HuH-7.5 (cell line): ENCODE measurements around the gene AJAP1.

Experiments
- DNase-seq: peaks from one replicate; pipeline ENCODE4 v3.0.0; 2011; ENCODE audit warnings: low spot score

The AJAP1 gene

DNA sequence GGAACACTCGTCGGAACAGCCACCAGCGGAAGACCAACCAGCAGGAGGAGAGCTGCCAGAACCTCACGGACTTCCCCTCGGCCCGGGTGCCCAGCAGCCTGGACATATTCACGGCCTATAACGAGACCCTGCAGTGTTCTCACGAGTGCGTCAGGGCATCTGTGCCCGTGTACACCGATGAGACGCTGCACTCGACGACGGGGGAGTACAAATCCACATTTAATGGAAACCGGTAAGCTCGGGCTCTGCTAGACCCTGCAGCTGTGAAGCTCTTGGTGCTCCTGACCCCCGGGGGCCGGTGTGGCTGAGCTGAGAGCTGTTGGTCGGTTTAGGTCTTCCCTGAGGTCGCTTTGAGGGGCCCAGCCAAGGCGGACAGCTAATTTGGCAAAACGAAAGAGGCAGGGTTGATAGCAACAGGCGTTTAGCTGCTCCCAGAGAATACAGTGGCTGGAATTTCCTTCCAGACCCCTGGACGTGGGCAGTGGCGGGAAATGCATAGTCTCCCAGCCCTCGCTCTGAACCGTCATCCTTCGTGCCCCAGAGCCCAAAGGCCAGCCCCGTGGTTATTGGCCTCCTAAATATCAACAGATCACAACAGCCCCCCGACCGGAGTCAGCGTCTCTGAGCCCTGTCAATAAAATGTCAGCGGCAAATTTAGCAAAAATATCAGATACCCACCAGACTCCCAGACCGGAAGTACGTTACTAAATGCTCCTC lies 118.0 kb downstream of the AJAP1 start:
- DNase-seq, result no peak

DNA sequence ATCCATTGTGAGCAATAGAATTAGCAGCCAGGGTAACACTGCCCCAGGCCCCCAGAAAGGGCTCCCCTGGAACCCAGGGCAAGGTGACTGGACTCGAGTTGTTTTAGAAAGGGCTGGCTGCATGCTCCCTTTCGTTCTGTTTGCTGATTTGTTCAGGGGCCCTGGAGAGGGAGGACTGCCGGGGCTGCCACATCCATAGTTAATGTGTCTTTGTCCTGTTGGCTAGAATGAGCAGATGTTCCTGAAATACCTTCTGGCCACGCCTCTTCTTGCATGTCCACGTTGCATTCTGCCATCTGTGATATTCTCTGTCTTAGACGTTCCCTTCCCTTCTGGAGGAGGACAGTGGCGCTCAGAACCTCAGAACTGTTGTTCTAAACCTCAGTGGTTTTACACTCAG lies 118.8 kb downstream of the AJAP1 start:
- no peak for DNase-seq

DNA sequence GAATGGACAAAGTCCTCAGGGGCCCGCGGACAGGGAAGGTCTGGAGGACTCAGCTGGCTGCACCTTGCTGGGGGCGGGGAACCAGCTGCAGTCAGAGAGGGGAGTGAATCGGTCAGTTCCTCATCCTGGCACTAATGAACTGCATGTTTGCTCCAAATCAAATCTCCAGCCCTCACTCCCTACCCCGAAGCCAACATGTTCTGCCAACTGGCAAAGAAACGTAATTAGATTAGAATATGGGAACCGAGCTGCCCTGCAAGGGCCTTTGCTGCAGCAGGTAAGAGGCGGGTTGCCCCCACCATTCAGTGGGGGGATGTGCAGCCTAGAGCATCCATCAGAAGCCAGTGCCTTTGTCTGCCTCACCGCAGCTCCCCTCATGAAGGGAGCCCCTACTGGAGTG lies 121.1 kb downstream of the AJAP1 start:
- no peak for DNase-seq

DNA sequence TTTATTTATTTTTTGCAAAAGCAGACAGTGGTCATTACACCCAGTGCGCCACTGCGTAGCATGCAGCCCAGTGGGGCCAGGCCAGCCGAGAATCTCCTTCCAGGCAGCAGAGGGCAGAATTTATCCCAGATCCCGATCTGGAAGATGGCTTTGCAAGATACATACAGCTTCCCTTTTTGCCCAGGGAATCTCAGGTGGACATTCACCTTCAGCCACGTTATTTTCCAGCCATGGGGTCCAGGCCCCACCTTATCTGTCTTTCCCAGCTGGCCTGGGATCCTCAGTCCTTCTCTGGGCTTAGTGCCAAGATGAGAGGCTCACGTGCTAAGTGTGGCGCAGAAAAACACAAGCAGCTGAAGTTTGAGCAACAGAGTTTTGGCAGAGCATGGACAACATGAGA lies 123.6 kb downstream of the AJAP1 start:
- no peak for DNase-seq

DNA sequence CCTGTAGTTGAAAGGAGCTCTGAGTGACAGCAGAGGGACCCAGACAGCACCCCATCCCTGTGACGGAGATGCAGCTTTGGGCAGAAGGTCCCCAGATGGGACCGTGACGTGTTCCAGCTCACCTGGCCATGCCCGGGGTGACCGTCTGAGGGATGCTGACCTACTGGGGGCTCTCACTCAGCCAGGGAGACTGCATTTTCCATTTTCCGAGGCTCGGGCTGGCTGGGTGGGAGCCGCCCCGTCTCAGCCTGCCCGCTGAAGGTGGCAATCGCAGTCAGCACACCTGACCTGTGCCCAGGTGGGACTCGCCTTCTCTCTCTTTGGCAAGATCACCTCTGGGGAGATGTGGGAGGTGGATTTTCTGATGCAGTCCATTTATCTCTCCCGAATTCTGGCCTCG lies 127.2 kb downstream of the AJAP1 start:
- no peak for DNase-seq

DNA sequence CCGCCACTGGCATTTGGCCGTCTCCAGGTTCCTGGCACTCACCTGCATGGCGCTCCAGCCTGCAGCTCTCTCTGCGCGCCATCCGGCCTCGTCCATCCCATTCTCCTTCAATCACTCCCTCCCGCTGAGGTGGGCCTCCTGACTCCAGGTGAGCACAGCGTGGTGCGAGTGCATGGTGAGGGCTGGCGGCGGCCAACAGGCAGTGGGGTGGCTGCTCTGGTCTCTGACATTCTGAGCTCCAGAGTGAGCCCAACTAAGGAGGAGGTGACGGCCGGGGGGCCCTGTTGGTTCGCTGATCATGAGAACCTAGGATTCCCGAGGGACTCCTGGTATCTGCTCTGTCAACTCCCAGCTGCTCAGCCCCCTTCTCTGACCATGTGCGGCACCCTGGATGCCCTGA lies 130.4 kb downstream of the AJAP1 start:
- DNase-seq, result no peak

DNA sequence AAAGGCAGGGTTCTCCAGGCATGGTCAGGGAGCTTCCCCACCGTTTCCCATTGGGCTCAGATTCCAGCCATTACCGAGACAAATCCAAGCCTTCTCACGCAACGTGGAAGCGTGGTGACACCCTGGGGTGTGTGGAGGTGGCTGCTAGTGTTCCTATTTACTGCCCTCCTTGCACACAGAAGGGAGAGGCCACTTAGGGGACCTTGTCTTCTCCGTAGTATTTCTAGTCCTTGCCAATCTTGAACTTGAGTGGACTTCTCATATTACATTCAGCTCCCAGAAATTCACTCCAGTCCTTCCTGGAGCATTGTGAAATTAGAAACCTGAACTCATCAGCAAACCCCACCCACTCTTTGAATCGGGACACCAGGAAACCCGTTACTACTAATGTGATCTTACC lies 131.6 kb downstream of the AJAP1 start:
- no peak for DNase-seq

DNA sequence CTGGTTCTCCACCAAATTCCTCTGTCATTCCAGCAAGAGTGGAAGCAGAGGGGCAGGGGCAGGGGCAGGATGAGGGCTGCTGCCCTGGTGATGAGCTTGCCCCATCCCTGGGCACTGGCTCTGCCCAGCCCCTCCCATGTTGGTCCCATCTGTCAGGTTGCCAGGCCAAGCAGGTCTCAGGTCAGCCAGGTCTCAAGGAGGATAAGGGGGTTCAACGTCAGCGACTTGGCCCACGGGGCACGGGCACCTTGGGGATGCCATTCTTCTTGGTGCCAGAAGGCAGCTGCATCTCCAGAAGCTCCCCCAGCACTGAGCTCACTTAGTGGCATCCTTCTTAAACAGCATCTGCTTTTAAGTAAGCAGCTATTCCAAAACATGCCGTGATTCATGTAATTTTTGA lies 133.1 kb downstream of the AJAP1 start:
- DNase-seq, result no peak

DNA sequence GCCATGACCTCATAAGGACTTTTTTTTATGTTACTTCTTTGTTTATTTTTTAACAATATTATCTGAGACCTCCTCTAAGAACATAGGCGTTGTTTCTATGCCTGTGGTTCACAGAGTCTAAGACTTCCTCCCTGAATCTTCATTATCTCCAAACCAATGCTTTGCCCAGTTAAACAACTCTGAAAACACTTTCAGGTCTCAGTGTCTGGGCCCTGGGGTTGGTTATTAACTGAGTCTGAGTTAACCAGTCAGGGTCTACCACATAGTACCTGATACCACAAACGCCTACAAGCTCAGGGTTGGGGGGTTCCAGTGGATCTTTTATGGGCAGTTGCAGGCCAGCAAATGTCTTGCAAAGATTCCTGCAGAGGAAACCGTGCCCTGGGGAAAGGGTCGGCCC lies 138.2 kb downstream of the AJAP1 start:
- DNase-seq, result no peak

DNA sequence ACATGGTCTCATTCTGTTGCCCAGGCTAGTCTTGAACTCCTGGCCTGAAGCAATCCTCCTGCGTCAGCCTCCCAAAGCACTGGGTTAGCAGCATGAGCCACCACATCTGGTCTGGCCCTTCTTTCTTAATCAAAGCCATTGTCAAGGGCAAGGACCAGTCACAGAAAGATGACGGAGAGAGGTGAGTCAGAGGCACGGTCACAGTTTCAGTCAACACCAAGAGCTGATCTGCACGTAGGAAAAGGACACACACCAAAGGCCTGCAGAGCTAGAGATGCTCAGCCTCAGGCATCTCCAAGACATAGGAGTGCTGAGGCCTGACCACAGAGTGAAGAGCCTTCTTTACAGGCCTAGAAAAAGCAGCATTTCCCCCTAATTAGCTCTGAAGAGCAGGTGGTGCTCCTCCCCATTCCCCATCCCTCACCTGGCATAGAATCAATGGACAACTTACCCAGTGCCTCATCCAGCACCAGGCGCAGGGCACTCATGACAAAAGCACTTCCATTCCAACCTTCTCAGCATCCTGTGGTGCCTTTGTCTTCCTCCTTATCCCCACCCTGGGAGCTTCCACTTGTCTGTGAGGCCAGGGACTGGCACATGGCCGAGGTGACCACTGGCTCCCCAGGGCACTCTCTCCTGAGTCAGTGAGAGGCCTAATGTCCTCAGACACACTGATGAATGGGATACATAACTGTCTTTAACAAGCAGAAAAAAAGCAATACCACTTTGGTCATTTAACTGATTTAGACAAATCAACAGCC lies 139.8 kb downstream of the AJAP1 start:
- no peak for DNase-seq

DNA sequence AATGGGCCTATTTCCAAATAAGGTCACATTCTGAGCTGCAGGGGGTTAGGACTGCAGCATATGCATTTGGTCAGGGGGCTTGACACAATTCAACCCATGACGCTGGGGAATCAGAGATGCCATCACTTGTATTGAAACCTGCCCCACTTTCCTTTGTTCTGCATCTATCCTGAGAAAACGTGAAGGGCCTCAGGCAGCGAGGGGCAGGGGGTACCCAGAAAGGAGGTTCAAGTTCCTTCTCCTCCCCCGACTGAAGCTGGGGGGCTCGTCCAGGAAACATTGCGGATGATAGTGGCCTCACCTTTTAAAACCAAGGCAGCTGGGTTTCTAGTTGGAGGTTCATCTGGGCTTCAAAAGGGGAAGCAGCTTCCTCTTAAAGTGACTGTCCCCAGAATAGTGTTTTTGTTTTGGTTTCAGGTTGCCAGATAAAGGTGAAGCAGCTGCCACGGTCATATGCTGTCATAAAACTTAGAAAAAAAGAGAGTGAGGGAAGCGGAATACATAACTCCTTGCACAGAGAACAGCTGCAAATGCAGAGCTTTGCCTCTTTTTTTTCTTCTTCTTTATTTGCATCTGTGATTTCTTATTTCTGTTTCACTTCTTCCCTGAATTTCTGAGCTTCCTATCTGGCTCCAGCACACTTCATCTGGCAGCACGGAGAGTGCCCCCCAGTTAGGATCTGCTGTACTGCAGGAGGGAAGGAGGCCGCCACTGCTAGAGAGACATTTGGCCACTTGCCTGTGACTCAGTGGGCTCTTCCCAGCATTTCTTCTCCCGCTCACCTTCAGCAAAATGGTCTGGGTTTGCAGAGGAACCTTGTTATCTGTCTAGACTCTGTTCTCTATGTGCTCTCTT lies 142.0 kb downstream of the AJAP1 start:
- DNase-seq, result no peak

DNA sequence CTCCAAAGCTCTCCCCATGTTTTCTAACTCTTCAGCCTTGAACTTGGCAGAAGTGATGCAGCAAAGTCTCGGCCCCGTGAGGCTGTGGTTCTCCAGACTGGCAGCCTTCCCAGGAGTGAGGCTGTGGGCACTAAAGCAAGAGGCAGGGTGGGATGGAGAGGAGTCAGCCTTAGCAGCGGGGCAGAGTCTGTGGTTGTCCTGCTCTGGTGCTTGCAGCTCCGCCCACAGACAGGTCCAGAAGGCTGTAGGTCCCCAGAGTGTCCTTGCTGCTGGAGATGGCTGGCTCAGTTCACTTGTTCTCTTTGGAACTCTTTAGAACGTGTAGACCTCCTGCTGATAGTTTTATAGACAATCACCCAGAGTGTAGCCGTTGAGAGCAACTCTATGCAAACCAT lies 142.6 kb downstream of the AJAP1 start:
- DNase-seq, result no peak

DNA sequence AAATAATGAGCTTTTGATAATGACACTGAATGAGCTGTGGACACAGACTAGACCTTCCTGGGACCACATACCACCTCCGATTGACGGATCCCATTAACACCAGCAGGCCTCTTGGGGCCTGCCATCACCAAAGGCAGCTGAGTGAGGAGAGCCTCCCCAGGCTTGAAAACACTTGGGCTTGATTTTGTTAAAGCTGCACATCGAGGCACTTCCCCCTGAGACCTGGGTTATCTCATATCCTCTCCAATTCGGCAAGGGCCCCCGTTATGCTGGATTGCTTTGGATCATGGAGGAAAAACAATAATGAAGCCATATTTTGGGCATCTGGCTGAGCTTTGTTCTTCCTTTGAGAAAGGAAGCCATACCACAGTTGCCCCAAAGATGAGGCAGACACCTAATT lies 143.0 kb downstream of the AJAP1 start:
- DNase-seq, result no peak

DNA sequence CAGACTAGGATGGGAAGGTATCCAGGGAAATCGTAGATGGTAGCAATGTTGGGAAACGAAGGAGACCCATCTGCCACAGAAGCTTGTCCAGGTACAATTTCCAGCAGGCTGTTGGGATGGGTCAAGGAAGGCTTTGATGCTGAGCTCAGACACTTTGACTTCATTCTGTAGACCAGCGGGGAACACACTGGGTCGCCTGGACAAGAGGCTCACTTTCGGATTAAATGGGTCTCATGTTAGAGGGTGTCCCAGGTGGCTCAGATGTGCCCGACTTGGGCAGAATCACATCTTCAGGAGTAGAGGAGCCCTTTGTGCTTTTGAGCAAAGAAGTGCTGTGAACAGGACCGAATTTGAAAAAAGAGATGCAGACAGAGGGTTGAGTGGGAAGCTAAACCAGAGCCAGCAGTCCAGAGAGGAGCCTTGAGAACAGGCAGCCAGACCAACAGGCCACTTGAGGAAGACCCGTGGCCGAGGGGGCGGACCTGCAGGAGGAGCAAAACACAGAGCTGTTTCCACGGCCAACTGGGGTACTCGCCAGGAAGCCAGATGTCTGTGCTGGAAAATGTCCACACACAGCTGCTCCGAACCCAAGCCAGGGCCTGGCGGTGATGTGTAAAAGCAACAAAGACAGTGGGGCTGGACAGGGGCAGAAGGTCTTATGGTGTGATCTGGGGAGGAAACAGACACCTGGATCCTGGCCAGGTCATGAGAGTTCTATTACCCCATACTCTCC lies 146.9 kb downstream of the AJAP1 start:
- no peak for DNase-seq

DNA sequence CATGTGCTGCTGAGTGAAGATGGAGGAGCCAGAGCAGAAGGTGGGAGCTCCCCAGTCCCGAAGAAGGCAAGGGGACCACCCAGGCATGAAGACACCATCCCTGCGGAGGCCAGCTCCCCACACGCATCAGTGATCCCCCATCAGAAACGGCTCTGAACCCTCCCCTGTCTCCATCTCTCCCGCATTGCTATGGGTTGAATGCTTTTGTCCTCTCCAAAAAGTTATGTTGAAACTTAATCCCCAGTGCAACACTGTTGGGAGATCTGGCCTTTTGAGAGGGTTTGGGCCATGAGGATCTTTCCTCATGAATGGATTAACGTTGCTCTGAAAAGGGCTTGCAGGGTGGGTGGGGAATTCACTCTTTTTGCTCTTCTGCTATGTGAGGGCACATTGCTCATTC lies 147.6 kb downstream of the AJAP1 start:
- no peak for DNase-seq

DNA sequence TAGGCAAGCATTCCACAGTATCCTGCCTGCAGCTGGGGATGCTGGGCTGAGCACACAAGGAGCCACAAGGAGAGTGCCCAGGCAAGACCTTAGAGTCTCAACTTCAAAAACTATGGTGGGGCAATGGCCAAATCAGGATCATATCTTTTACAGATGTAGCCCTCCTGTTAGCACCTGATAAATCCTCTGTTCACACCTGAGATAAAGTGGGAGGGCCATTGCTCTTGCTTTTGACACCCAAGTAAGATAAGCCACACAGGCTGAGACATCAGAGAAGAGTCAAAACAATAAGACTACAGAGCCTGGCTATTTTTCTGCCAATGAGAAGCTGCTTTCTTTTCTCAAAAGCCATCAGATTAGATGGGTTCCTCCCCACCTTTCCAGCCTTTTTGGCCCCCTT lies 148.9 kb downstream of the AJAP1 start:
- no peak for DNase-seq

DNA sequence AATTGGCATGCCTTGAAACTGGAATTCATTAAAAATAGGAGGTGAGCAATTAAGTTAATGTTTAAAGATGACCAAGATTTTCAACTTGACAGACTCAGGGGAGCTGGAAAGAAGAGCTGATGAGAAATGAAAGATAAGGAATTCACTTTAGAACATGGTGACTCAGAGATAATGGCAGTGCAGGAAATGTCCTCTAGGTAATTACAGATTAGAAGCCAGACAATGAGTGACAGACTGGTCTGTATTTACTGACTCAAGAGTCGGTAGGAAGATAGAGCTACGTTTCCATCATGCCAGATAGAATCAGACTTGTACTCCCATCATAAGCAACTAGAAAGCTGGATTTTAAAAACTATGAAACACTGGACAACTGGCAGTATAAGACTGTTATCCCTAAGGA lies 151.6 kb downstream of the AJAP1 start:
- no peak for DNase-seq

DNA sequence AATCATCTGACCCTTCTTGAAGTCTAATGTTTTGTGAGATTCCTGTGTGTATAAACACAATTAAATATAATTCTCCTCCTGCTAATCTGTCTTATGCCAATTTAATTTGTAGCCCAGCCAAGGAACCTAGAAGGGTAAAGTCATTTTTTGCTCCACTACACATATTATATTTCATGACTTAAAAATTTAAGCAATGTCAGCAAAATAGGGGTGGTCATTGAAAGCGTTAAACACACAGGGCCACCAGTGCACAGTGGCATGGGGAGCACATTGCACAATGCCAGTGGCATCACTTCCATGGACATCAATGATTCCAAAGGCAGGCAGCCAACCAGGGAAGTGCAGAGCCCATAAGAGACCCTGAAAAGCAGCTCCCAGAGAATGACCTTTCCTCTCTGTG lies 166.1 kb downstream of the AJAP1 start:
- DNase-seq, result no peak

DNA sequence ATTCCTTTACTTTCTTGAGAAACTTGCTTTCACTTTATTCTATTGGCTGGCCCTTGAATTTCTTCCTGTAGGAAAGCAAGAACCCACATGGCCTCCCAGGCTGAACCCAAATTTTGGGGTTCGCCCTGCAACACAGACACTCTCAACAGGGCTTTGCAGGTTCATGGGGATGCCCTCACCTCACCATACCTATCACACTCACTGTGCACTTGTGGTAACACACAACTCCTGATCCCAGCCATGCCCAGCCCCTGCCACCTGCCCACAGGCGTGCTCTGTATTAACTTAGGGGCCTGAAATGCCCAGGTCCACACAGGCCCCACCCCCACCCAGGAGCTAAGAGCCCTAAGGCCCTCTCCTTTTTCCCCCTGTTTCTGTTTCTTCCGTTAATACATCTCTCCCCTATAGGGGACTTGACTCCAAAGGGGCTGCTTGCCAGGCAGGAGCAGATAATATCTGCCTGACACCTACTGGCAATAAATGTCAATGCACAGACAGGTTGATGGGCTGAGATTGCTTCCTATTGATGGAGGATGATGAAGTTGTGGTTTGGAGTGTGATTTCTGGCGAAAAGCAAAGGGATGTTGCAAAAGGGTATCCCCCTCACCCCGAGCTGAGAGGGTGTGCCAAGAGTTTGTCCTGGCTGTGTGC lies 171.5 kb downstream of the AJAP1 start:
- peak; percentile 9 for DNase-seq

DNA sequence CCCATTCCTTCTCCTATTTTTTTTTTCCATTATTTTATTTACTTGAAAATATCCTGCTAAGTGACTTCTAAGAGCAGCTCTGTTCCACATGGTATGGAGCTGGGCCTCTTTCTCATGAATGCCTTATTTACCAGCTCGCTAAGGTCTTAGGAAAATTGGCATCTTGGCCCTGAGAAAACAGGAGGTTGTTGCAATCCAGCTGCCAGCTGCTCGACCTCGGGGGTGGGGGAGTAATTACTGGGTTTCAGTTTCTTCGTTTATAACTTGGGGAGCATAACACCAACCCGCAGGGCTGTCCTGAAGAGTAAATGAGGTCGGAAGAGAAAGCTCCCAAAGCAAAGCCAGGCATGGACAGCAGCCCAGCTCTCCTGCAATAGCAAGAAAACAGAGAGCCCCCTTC lies 176.3 kb downstream of the AJAP1 start:
- no peak for DNase-seq

DNA sequence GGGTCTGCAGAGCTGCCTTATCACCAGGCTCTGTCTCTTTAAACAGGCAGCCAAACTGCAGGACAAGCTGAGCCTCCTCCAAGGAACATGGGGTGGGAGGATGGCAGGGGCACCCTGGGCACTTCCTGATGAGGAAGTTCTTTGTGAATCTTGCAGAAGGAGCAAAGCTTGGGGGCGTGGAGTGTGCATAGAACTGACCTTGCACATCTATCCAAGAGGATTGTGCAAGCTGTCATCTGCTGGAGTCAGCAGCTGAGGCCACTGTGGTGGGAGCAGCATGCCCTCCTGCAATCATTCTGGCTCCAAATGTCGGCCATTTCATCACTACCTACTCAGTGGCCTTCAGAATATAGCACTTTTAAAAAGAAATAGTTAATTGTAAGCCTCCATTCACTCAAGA lies 182.2 kb downstream of the AJAP1 start:
- DNase-seq, result no peak
